HG02870 (cell line): ENCODE measurements around the gene UBE4B.
"Not testable (repeated sequence)": the region's sequence is repeated elsewhere in the genome, so short reads cannot be mapped to it uniquely, and the experiment has no call there.

ENCODE experiments used
- ATAC-seq: cut with Tn5 transposase; IDR thresholded peaks from one replicate; pipeline ENCODE4 v1.9.1; 2021; ENCODE audit warnings: mild to moderate bottlenecking, moderate library complexity; ENCODE audit not compliant: unreplicated experiment

Gene UBE4B

GRCh38 chr1:10170239-10170574 lies 137.4 kb downstream of the UBE4B start:
- ATAC-seq = peak; percentile 56

- ATAC-seq = no peak
These were observed 138.5 kb downstream of the UBE4B start for GRCh38 chr1:10171105-10171767.

DNA sequence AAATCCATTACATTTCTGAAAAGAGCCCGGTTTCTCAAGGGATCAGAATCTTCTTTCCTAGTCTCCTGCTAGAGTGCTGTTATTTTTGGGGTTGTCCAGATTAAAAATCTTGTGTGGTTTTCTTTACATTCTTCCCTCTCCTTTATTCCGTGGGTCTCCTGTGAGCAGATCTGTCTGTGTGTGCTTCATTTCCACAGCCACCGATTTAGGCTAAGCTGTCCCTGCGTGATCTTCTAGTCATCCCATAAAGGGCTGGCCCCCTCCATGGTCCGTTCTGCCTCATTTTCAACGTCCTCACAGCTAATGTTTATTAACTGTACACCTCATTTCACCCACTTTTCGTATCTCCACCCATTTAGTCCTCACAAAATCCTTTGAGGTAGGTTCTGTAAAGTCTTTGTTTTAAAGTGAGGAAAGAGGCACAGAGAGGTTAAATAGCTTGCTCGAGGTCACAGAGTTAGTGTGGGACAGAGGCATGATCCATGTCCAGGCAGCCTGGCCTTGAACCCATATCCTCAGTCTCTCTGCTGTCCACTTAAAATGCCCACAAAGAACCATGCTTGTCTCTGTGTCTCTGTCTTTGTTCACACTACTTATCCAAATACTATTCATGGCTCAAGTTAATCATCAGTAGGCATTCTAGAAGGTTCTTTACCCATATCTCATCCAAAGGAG lies 139.4 kb downstream of the UBE4B start:
- no peak for ATAC-seq

DNA sequence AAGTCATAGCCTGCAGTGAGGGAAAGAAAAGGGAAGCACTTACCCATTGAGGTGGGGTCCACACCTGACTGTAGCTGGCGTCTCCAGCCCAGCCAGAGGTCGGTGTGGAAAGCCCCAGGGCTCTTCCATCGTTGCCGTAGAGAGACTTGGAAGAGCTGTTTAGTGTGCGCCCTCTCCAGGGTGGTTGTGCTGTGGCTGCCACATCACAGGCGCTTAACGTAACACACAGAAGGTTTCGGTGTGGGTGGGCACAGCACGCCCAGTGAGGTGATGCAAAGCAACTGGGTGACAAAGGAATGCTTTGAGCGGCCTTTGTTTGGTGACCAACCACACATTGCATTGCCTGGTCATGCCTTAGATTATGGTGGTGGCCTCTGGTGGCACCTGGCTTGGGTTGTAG lies 140.8 kb downstream of the UBE4B start:
- ATAC-seq = no peak

DNA sequence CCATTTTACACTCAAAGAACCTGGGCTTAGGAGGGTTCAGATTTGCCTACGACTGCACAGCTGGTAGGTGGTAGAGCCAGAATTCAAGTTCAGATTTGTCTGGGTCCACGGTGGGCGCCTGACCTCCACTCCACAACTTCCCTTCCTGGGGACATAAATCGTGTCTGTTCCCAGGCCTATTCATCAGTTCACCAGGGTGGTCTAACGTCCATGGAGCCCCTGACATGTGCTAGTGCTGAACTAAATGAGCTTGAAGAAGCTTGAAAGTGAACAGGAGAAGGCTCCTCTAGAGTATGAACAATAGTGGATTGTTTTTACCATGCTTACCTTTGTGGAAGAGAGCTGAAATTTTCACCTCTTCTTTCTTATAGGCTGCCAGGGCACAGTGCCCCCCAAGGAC lies 145.1 kb downstream of the UBE4B start:
- ATAC-seq = no peak

GRCh38 chr1:10178597-10179405 lies 146.0 kb downstream of the UBE4B start:
- ATAC-seq = no peak

DNA sequence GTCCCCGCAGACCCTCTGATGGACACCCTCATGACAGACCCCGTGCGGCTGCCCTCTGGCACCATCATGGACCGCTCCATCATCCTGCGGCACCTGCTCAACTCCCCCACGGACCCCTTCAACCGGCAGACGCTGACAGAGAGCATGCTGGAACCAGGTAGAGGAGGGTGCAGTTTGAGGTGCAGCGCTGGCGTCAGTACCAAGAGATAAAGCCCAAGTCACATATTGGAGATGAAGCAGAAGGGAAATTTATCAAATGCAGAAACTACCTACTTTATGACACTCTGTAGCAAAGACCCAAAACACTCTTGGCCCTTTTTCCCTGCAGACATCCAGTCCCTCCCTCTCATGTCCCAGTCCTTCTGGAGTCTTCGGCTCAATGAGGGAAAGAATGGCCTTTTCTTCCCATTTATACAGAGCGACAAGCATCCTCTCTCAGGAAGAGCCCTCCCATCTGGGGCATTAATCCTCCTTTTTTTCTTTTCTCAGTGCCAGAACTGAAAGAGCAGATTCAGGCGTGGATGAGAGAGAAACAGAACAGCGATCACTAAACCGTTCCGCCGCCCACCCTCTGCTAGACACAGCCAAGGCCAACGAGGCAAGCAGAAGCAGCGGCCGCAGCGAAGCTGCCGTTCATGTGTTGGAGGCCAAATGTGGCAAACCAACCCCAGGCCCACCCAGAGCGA lies 146.8 kb downstream of the UBE4B start:
- ATAC-seq = no peak

GRCh38 chr1:10181154-10181553 lies 148.4 kb downstream of the UBE4B start:
- no peak for ATAC-seq

DNA sequence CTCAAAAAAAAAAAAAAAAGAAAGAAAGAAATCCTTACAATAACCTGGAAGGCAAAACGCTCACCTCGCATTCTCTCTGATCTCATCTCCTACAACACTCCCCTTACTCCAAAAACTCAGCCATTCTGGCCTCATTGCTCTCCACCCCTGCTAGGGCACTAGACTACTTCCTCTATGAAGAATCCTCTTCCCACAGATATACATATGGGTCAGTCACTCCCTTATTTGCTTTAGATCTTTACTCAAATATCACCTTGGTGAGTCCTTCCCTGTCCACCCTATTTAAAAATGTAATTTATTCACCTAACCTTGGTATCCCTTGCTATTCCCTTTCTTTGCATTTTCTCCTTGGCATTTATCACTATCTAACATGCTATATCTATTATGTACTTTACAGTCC lies 153.0 kb downstream of the UBE4B start:
- no peak for ATAC-seq

GRCh38 chr1:10186331-10187025 lies 153.7 kb downstream of the UBE4B start:
- no peak for ATAC-seq

DNA sequence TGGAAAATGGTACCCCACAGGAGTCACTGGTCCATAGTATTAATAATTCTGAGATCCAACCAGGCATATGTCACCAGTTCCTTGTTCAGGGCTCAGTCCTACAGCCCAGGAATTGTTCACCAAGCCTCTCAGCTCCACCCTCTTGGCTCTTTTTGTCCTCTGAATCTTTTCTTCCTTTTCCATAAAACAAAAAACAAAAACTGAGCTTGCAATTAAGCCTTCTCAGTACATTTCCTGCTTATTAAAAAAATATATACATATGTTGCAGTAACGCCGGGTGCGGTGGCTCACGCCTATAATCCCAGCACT lies 154.2 kb downstream of the UBE4B start:
- no peak for ATAC-seq

GRCh38 chr1:10188133-10188650 lies 155.4 kb downstream of the UBE4B start:
- no peak for ATAC-seq

DNA sequence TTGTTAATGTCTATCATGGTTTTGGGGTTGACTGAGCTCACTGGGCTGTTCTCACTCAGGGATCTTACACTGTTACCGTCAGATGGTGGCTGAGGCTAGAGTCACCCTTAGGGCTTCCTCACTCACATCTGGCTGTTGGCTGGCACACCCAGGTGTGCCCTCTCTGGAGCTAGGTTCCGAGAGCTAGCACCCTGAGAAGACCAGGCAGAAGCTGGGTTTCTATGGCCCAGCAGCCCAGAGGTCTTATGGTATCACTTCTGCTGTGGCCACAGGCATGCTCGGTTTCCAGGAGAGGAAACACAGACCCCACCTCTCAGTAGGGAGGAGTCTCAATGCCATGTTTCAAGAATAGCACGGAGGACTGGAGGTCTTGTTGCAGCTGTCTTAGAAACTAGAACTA lies 156.9 kb downstream of the UBE4B start:
- peak; percentile 44 for ATAC-seq

GRCh38 chr1:10192263-10192662 lies 159.5 kb downstream of the UBE4B start:
- no peak for ATAC-seq

DNA sequence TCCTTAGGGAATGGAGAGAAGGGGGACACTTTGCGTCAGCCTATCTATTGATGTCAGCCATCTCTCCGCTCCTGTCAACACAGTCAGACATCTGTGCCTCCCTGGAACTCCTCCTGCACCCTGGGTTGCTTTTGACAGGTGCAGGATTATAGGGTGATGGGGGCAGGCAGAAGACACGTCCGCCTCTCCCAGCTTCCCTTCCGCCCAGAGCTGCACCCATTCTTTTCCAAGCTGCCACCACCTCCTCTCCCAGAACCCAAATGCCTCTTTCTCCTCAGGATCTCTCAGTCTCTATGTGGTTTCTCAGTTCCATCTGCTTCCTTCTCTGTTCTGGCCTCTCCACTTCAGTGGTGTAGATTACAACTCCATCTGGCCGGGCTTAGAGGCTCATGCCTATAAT lies 160.5 kb downstream of the UBE4B start:
- ATAC-seq = no peak

DNA sequence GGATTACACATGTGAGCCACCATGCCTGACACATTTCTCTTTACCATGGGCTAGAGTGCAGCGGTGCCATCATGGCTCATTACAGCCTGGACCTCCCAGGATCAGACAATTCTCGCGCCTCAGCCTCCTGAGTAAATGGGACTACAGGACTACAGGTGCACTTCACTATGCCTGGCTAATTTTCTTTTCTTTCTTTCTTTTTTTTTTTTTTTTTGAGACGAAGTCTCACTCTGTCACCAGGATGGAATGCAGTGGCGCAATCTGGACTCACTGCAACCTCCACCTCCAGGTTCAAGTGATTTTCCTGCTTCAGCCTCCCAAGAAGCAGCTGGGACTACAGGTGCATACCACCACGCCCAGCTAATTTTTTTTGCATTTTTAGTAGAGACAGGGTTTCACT lies 162.8 kb downstream of the UBE4B start:
- ATAC-seq = no peak

DNA sequence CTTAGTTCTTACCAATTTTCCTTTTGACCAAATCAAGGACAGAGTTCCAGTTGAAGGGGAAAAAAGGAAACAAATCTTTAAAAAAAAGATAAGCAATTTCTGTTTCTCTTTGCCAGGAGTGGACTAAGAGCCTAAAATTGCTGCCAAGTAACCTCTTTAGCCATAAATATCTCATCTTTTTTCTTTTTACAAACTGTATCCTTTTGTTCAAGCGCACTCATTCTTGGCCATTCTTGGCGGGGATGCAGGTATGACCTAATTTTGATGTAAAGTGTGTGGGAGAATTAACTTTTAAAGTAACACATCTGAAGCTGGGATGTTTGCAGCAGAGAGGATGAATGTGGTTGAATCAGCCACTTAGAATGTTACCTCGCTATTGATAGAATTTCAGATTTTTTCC lies 164.2 kb downstream of the UBE4B start:
- ATAC-seq = no peak

DNA sequence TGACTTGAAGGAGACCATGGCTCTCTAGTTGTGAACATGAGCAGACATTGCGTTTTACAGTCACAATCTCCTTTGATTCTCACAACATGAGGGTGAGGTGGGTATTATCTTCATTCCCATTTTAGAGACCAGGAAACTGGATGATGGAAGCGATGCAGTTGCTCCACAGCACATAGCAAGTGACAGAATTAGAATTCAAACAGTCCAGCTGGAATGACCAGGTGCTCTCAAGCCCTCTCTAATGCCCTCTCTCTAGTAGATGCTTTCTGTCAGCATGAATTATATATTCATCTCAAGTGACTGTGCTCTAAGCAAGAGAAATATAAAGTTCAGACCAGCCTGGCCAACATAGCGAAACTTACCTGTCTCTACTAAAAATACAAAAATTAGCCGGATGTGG lies 167.9 kb downstream of the UBE4B start:
- no peak for ATAC-seq

GRCh38 chr1:10204003-10204642 lies 171.4 kb downstream of the UBE4B start:
- ATAC-seq = no peak

GRCh38 chr1:10205206-10205605 lies 172.4 kb downstream of the UBE4B start:
- not testable (repeated sequence) for ATAC-seq
